Stromal cell of bone marrow (primary cell): ENCODE data around the gene ZBTB16.
A peak's percentile ranks its signal among the peaks of the same experiment; 100 is the strongest.

Experiments
- DNase-seq: peaks from one replicate; pipeline ENCODE4 v3.0.0-alpha.2; 2012; ENCODE audit warnings: low read depth

Gene ZBTB16

DNA sequence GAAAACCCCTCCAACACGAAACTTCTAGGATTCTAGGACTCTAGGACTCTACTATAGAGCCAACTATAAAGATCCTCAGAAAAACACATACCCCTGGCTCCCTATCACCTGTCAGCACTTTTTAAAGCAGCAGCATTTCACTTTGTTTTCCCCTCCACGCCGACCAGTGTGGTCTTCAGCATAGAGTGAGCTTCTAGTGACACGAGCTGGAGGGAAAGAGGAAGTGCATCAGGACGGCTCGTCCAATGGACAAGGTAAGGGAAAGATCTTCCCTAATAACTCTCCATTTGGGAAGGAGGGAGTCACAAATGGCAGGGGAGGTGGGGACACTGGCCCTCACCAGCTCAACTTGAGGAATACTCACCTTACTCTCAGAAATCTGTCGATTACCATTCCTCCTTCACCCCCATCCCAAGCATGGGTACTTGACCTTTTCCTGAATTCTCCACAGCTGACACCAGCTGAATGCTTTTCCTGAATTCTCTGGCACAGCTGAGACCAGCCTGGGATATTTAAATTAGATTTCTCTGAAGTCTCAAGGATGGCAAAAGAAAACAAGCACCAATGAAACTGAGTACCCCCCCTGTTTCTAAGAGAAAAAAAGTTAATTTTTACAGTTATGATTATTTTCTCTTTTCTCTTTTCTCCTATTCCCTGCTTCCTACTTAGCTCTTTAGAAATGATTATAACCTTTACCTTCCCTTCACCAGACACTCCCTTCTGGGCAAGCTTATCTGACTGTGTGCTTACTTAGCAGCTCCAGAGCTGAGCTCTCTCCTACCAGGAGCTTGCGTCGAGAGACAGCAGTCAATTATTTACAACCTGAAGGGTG, 203.4 kb downstream of the ZBTB16 start:
- DNase-seq, result peak; percentile 28

DNA sequence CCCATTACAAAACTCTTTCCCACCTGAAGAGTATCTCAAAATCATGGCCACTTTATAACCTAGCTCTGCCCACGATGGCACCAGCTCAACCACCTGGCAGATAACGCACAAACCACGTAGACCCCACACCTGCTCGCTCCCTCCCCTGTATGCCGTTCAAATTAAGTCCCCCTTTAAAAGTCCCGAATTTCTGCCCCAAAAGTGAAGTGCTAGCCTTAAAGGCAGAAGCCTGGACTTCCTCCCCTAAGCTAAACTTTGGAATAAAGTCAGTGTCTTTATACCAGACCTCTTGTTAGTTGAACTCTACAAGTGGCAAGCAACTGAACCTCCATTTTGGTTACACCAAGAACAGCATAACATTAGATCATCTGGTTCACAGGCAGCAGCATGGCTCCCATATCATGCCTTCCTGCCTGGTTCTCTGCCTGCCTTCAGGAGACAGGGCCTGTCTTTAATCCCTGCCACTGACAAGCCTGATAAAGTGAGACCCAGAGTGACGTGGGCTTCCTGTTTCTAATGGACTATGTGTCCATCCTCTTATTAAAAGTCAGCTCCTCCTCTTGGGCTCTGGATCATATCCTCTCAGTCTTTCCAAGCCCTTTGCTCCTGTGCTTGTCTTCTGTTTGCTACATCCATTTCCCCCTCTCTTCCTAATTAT, 204.1 kb downstream of the ZBTB16 start:
- no peak for DNase-seq

DNA sequence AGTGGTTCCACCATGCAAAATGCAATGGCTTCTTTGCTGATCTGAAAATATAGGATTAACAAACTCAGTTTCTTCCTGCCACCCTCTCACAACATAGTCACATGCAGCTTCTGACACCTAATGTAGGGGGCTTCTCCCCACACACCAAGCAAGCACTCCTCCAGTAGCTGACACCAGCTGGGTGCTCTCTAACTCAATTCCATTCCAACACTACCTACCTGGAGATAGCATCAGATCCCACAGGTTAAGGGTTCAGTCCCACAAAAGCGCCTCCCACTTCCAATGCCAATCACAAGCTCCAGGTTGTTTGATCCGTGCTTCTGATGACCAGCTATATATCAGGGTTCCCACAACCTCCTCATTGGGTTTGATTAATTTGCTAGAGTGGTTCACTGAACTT, 204.9 kb downstream of the ZBTB16 start:
- no peak for DNase-seq

DNA sequence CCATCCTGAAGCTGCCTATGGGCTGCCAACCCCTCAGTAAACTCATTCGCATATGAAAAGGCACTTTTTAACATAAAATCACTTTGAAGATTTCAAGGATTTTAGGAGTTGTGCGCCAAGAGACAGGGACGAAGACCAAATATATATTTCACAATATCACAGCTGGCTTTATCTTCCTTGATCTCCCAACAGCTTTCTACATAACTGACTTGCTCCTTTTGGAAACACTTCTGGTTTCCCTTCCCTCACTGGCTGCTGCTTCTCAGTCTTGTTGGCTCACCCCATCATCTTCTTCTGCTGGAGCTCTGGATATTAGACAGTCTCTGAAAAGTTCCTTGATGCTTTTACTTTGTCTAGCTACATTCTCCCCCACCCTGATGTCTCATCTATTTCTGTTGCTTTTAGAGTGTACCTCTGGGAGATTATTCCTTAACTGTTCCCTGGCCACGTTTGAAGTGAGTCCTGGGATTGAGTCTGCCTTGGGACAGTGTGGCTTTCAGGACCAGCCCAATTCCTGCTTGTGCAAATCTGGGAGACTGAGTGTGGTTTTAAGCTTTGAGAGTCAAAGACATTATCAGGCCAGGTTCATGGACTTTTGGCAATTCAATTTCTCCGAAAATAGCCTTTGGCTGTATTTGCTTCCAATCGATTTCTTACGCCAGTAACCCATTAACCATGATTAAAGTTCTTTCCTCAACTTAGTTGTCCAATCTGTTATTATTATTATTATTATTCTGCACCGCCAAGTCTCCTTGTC, 205.8 kb downstream of the ZBTB16 start:
- DNase-seq, result no peak

DNA sequence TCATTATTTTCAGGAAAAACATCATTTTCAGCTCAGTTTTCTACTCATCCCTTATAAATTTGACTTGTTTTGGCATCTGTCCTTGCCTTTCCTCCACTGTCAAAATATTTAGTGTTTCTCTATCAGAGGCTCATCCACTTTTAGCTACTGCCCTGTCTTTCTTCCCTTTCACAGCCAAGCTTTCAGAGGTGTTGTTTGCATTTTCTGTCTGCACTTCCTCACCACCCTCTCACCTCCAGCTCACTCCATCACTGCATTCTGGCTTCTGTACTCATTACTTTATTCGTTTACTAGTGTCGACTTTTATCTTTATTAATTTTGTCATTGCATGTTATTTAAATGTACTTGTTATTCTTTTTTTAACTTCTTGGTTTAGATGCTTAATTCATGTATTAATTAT, 210.0 kb downstream of the ZBTB16 start:
- DNase-seq, result no peak

DNA sequence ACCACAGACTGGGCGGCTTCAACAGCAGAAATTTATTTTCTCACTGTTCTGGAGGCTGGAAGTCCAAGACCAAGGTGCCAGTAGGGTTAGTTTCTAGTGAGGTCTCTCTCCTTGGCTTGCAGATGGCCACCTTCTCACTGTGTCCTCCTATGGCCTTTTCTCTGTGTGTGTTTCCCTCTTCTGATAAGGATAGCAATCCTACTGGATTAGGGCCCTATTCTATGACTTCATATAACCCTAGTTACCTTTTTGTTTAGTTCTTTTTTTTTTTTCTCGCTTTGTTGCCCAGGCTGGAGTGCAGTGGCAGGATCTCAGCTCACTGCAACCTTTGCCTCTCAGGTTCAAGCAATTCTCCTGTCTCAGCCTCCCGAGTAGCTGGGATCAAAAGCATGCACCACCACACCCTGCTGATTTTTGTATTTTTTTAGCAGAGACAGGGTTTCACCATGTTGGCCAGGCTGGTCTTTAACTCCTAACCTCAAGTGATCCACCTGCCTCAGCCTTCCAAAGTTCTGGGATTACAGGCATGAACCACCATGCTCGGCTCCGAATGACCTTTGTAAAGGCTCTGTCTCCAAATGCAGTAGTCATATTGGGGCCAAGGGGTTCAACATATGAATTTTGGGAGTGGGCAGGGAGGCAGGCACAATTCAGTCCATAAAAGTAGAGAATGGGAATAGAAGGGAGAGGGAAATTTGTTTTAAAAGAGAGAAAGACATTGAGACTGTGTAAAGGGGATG, 211.2 kb downstream of the ZBTB16 start:
- no peak for DNase-seq

DNA sequence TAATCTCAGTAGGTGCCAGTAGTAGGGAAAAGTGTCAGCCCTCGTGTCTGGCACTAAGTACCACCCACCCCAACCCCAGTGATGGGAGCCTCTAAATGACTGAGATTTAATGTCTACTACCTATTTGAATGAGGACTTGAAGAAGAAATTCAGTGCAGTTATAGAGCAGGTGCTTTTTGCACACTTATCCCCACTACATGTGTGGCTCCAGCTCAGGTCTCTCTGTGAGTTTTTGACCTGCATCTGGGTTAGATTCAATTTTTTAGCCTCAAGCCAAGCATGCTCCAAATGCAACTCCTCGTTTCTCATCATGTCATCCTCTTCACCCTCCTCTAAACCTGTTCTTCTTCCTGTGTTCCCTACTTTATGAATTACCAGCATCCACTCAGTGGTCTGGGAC, 211.8 kb downstream of the ZBTB16 start:
- DNase-seq, result no peak

DNA sequence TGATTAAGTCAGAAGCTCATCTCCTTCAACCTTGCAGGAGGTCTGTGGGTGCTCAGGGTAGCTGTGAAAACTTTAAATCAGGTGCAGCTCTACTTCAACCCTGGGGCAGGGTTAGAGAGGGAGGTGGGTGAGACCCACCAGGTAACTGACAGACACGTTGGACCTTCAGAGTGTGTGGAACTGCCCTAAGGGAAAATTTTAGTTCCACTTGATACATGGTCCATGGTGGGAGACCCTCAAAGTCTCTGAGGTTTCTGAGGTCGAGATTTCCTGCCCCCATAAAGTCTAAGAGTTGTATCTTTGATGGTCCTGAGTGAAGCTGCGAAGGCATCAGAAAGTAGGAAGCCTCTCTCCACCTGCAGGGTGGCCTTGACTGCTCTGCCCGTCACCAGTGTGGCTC, 212.8 kb downstream of the ZBTB16 start:
- DNase-seq, result no peak

DNA sequence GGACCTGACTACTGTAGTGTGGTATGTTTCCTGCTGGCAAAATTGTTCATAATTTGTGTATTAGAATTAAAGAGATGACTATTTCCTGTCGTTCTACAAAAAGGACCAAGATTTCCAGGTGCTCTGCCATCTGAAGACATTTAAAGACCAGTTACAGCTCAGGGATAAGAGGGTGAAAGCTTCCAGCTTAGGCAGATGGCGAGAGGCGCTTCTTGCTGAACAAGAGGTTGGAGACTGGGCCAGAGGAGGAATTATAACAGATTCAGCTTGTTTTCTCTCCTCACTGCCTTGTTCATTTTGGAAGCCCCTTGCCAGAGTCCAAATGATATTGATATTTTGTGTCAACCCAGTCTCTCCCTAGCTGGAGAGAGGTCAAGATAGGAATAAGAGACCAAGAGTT, 213.6 kb downstream of the ZBTB16 start:
- no peak for DNase-seq

DNA sequence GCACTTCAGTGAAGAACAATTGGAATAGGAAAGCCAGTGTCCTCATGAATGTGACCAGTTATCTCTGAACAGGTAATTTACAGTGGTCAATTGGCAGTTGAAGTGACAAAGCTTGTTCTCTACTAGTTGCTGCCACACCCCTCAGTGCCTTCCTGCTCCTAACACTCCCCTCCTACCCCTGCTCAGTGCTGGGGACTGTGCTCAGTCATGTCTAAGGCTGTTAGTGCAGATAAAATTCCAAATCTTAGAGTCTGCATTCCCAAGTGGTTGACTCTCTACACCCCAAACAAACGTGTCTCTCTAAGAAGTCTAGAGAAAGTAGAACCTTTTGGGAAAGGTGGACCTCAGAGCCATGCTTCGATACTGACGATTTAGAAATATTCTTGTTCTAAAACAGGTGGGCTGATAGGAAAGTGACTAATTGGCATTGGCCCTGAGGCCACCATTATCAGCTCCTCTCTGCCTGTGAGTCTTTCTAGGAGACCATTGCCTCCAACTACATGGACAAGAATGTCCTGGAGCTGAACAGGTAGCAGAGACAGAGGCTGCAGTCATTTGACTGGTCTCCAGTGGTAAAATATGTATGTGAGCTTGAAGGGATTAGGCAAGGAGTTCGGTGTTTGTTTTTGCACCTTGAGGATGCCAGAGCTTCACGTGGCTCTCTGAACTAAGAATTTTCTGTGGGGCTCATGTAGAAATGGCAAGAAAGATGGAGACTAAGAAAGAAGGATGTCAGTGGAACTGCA, 214.6 kb downstream of the ZBTB16 start:
- no peak for DNase-seq

DNA sequence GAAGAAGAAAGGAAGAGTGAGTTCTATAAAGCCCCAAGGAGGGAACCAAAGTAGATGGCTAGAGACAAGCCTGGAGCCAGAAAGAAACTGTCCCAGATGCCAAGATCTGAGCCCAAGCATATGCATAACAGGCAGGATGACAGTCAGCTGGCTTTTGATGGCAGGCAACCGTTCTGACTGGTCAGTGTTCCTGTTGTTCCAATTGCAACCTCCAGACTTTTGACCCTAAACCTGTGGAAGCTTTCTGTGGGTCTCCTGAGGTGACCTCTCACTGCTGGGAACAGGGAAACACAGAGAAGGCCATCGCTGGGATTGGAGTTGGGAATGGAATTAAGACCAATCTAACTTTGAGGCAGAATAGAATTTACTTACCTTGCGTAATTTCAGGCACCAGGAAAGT, 215.1 kb downstream of the ZBTB16 start:
- no peak for DNase-seq

DNA sequence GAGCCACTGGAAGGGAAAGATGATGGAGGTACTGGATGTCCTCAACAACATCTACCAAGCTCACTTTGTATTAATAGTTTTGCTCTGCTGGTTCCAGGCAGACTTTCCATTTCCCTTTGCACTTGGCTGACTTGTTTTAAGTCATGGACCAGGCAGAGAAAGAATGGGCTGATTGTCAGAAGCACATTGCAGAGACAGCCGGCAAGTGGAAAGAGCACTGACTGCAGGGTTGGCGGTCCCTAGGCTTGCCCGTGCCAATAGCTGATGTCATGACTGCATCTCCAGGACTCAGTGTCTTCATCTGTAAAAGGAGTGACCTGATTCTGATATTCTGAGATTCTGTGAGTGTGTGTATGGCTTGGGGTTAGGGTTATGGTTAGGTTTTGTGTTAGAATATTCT, 215.8 kb downstream of the ZBTB16 start:
- DNase-seq, result no peak

DNA sequence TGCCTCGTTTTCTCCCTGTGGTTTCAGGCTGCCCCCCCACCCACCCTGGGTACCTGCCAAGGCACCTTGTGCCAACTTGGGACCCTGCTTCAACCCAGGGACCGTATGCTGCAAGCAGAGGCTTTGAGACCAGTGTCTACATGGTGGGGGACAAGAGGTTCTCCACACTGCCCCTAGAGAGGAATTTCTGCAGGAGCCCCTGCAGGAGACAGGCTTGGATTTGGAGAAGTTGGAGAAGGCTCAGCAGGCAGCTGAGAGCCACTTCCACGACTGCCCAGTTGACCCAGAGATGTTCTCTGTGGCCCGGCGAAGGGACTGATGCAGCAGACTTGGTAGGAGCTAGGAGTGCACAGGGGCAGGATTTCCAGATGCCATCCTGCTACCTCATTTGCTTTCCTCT, 216.6 kb downstream of the ZBTB16 start:
- no peak for DNase-seq

DNA sequence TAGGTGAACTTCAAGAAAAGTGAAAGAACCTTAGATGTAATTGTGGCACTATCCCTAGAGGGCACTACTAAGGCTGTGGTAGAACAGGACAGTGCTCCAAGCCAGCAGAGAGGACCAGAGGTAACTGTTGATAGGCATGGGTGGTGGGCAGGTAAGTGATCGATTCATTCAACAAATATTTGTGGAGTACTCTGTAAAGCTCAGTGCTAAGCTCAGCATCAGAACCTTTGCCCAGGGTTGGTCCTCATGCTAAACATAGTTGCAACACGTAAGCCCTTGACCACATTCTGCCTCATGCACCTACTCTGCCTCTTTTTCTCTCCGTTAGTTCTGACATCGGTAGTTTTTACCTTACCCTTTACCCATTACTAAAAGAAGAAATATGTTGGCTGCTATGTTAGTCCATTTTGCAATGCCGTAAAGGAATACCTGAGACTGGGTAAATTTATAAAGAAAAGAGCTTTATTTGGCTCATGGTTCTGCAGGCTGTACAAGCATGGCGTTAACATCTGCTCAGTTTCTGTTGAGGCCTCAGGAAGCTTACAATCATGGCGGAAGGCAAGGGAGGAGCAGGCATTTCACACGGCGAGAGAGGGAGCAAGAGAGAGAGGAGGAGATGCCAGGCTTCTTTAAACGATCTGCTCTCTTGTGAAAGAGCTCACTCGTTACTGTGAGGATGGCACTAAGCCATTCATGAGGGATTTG, 218.3 kb downstream of the ZBTB16 start:
- DNase-seq, result no peak

DNA sequence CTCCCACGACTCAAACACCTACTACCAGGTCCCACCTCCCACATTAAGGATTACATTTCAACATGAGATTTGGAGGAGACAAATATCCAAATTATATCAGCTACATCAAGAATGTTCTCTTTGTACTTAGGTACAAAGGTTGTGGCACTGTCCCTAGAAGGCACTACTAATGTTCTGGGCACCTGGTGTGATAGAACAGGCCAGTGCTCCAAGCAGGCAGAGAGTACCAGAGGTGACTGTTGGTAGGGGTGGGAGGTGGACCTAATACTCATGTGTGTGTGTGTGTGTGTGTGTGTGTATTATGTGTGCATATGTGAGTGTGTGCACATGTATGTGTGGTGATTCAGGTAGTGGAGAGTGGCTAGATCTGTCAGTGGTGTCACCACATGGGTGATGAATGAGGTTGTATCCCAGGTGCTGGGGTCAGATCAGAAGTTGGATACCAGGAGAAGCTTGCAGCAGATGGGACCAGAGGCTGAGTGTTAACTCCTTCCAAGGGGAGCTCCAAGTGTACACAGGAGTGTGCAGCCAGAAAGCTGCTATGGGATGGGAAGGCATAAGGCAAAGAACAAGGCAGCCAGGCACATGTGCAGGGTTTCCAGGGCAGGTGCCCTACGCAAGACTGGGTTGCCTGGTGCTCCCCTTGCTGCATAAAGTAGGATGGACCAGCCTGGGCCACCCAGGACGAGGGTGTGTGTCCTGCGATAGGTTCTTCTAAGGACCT, 219.0 kb downstream of the ZBTB16 start:
- DNase-seq, result no peak

DNA sequence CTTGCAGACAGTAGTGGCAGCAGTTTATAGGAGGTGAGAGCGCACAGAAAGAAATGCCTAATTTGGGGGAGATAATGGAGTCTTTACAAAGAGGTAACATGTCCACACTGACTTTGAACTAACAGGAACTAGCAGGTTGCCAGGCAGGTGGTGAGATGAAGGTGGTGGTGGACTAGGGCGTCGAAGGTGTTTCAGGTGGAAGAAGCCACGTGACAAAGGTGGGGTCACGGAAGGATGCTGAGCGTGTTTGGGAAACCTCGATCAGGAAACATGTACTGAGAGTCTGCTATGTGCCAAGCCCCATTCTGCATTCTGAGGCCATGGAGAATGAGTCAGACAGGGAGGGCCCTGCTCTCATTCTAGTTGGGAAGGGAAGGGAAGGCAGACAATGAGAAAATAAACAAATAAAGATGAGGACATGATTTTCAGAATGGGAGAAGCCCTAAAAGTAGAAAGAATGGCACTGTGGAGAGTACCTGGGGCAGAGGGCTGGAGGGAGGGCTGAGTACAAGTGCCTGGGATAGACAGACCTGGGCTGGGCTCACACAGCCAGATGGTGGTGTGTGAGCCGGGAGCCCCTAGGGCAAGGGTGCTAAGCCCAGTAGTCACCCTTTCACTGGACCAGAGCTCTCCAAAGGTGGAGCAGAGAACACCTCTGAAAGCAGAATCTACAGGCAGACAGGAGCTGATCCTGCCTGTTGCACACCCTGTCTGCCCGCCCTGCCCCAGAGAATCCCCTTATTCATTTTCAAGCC, 220.5 kb downstream of the ZBTB16 start:
- no peak for DNase-seq

DNA sequence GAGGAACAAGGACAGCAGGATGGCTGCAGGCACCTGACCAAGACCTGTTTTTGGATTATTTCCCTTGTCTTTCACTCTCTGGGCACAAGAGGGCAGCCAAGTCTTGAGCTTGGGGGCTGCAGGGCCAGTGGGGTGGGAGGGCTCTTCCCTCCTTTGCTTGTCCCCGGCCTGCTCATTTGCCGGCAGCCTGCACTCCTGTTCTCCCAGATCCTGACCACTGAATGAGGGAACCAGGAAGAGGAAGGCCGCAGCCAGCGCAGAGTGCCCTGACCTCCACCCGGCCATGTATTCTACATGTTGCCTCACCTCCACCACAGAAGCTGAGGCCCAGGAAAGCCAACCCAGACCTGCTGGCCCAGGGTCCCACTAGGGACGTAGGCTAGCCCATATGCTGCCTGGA, 221.2 kb downstream of the ZBTB16 start:
- peak; percentile 77 for DNase-seq

DNA sequence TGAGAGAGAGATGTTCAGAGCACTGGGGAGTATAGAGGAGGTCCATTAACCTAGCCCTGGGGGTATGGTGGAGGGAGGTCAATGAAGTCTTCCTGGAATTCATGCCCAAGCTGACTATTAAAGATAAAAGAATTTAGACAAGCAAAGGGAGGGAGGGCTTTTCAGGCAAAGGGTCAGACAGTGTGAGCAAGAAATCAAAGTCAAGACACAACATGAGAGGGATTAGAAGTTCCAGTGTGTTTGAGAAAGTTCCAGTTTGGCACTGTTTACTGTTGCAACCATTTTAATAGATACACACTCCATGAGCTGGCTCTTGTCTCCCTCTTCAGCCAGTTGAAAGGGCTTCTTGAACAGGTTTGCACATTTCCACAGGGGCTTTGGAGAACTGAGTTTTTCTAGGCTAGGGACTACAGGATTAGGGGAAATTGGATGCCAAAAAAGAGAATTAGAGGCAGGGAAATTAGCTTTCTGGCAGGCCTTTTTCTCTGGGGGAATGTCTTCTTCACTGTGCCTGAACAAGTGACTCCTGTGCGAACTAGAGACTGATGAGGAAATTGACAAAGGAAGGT, 222.0 kb downstream of the ZBTB16 start:
- no peak for DNase-seq

DNA sequence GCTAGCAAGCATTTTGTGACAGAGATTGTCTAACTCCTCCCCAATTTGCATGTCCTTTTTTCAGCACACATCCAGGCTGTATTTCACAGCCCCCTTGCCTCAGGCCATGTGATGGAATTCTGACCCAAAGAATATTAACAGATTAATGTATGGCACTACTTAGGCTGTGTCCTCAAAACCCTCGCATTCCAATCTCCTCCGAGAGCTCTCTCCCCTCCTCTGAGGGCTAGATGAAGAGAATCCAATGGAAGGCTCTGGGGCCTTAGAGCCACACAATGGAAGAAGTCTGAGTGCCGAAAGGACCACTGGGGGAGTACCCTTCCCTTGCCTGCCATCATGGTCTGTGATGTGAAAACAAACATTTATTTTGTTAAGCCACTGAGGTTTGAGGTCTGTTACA, 223.0 kb downstream of the ZBTB16 start:
- no peak for DNase-seq
